GM23338 (cell line): ENCODE data around the gene SHB. TPM values are rescaled to one million over a fixed set of nuclear protein-coding genes. Genes with fewer than 3 reads are reported as not detected.
"Not testable (repeated sequence)": the region's sequence is repeated elsewhere in the genome, so short reads cannot be mapped to it uniquely, and the experiment has no call there.

ENCODE experiments used
- ATAC-seq: fragments of 200-7000 bp; cut with Tn5 transposase; 3 replicates; pipeline ENCODE4 v1.9.1; 2020
- DNase-seq: peaks from one replicate; pipeline ENCODE4 v3.0.0-alpha.2; 2015; ENCODE audit warnings: low spot score
- H2AFZ ChIP-seq: fragments of 200-600 bp; sonication (generic); 2 replicates; pipeline ENCODE4 v1.8.0; 2016; ENCODE audit warnings: antibody characterized with exemption, mild to moderate bottlenecking, moderate library complexity
- H3F3A ChIP-seq: fragments of 200-600 bp; sonication (generic); replicated peaks from 2 replicates; pipeline ENCODE4 v1.8.0; 2017; ENCODE audit warnings: antibody characterized with exemption, mixed run types, low read depth
- H3K27ac ChIP-seq: fragments of 200-600 bp; sonication (generic); 2 replicates; pipeline ENCODE4 v1.6.1; 2016; ENCODE audit warnings: low read depth
- H3K27me3 ChIP-seq: fragments of 200-600 bp; sonication (generic); 2 replicates; pipeline ENCODE4 v1.8.0; 2016; ENCODE audit warnings: mild to moderate bottlenecking, mixed run types, moderate library complexity; ENCODE audit not compliant: insufficient read depth
- H3K36me3 ChIP-seq: fragments of 200-600 bp; sonication (generic); 2 replicates; pipeline ENCODE4 v1.8.0; 2016; ENCODE audit warnings: mild to moderate bottlenecking; ENCODE audit not compliant: insufficient read depth
- H3K4me1 ChIP-seq: fragments of 200-600 bp; sonication (generic); 2 replicates; pipeline ENCODE4 v1.8.0; 2016; ENCODE audit warnings: mild to moderate bottlenecking, moderate library complexity; ENCODE audit not compliant: insufficient read depth
- H3K4me2 ChIP-seq: fragments of 200-600 bp; sonication (generic); 2 replicates; pipeline ENCODE4 v1.7.1; 2017; ENCODE audit warnings: mixed run types
- H3K4me3 ChIP-seq: fragments of 200-600 bp; sonication (generic); 2 replicates; pipeline ENCODE4 v1.6.1; 2016; ENCODE audit warnings: mixed run types
- H3K79me2 ChIP-seq: fragments of 200-600 bp; sonication (generic); replicated peaks from 2 replicates; pipeline ENCODE4 v1.8.0; 2017; ENCODE audit warnings: mild to moderate bottlenecking; ENCODE audit not compliant: insufficient read depth
- H3K9me2 ChIP-seq: fragments of 200-600 bp; sonication (generic); 2 replicates; pipeline ENCODE4 v1.8.0; 2017; ENCODE audit not compliant: insufficient read depth
- H4K20me1 ChIP-seq: fragments of 200-600 bp; sonication (generic); replicated peaks from 2 replicates; pipeline ENCODE4 v1.8.0; 2017; ENCODE audit warnings: mild to moderate bottlenecking; ENCODE audit not compliant: insufficient read depth
- H3K27ac Mint-ChIP-seq: 2 replicates; pipeline ENCODE4 v1.8.0; 2020; ENCODE audit warnings: inconsistent platforms, mild to moderate bottlenecking, moderate library complexity, mixed read lengths
- H3K27me3 Mint-ChIP-seq: 3 replicates; pipeline ENCODE4 v1.8.0; 2022; ENCODE audit warnings: low read depth, mild to moderate bottlenecking, moderate library complexity, mixed read lengths, inconsistent platforms; ENCODE audit not compliant: insufficient read depth, poor library complexity
- H3K36me3 Mint-ChIP-seq: 3 replicates; pipeline ENCODE4 v1.8.0; 2021; ENCODE audit warnings: low read depth, mild to moderate bottlenecking, inconsistent platforms, moderate library complexity, mixed read lengths
- H3K4me1 Mint-ChIP-seq: 3 replicates; pipeline ENCODE4 v1.8.0; 2020; ENCODE audit warnings: mild to moderate bottlenecking, inconsistent platforms, mixed read lengths
- H3K4me3 Mint-ChIP-seq: 3 replicates; pipeline ENCODE4 v1.8.0; 2021; ENCODE audit warnings: moderate library complexity, mild to moderate bottlenecking, inconsistent platforms, mixed read lengths
- H3K9me3 Mint-ChIP-seq: 3 replicates; pipeline ENCODE4 v1.8.0; 2020; ENCODE audit warnings: moderate library complexity, mild to moderate bottlenecking, inconsistent platforms, mixed read lengths
- CREB1 ChIP-seq: fragments of 250-450 bp; sonication (Bioruptor Pico); IDR thresholded peaks from 2 replicates; pipeline ENCODE4 v1.5.0; 2020; ENCODE audit warnings: low read depth, mild to moderate bottlenecking, moderate library complexity
- EZH2phosphoT487 ChIP-seq: fragments of 200-600 bp; sonication (generic); IDR thresholded peaks from one replicate; pipeline ENCODE4 v1.8.1; 2018; ENCODE audit warnings: antibody characterized with exemption; ENCODE audit not compliant: unreplicated experiment
- JUNB ChIP-seq: IDR thresholded peaks from one replicate; pipeline ENCODE4 v1.6.1; 2016; ENCODE audit warnings: antibody characterized with exemption; ENCODE audit not compliant: unreplicated experiment
- STAT1 ChIP-seq: IDR thresholded peaks from one replicate; pipeline ENCODE4 v1.6.1; 2016; ENCODE audit warnings: antibody characterized with exemption; ENCODE audit not compliant: unreplicated experiment
- ZNF331 ChIP-seq: fragments of 250-450 bp; sonication (Bioruptor Pico); IDR thresholded peaks from 2 replicates; pipeline ENCODE4 v1.5.0; 2020; ENCODE audit warnings: low read depth, mild to moderate bottlenecking, moderate library complexity
- polyA plus RNA-seq: library from polyadenylated mRNA; unstranded; fragments of >200 nt; fragmentation: Nextera tagmentation; extraction: Ambion mirVana; gene quantifications from 2 replicates; pipeline ENCODE4 v1.2.1, GENCODE V29; 2016
- total RNA-seq: library from RNA; depleted of rRNA; stranded (reverse); fragments of >200 nt; shearing (Covaris generic); gene quantifications from 2 replicates; pipeline ENCODE4 v1.2.3, GENCODE V29; 2014
- TF ChIP-seq, protein P1 (sequence below): fragments of 250-450 bp; sonication (Bioruptor Pico); IDR thresholded peaks from 2 replicates; pipeline ENCODE4 v1.5.0; 2020; ENCODE audit warnings: mild to moderate bottlenecking, moderate library complexity
- TF ChIP-seq, protein P2 (sequence below): IDR thresholded peaks from 2 replicates; pipeline ENCODE4 v1.6.1; 2016; ENCODE audit warnings: antibody characterized with exemption

Gene SHB
- total and polyA plus RNA-seq, 2 experiments from 2014 or later: 1.5 to 14.0 TPM

DNA sequence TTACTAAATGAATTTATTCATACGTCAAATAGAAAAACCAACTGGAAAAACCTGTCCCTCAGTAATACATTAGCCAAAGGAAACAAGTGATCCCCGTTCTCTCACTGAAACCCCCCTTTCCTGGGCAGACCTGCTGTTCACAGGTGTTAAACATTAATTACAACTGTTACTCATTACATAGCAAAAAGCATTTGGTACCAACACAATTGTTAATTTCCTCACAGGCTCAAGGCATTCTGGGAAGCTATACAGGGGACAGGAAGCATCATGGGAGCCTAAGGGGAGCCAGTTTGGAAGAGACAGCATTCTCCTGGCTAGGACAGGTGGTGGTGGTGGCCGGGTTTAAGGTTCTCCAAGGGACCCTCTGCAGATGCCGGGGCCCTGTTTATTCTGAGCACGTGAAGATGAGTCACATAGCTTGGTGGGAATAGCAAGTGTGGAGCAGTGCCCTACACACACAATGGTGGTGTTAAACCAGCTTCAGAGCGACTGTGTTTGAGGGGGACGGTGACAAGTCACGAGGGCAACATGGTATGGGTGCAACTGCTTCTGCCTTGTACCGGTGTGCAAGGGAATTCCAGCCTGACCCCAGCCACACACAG is 102.5 kb downstream of the SHB start (continued):
- TF ChIP-seq, protein P1, sequence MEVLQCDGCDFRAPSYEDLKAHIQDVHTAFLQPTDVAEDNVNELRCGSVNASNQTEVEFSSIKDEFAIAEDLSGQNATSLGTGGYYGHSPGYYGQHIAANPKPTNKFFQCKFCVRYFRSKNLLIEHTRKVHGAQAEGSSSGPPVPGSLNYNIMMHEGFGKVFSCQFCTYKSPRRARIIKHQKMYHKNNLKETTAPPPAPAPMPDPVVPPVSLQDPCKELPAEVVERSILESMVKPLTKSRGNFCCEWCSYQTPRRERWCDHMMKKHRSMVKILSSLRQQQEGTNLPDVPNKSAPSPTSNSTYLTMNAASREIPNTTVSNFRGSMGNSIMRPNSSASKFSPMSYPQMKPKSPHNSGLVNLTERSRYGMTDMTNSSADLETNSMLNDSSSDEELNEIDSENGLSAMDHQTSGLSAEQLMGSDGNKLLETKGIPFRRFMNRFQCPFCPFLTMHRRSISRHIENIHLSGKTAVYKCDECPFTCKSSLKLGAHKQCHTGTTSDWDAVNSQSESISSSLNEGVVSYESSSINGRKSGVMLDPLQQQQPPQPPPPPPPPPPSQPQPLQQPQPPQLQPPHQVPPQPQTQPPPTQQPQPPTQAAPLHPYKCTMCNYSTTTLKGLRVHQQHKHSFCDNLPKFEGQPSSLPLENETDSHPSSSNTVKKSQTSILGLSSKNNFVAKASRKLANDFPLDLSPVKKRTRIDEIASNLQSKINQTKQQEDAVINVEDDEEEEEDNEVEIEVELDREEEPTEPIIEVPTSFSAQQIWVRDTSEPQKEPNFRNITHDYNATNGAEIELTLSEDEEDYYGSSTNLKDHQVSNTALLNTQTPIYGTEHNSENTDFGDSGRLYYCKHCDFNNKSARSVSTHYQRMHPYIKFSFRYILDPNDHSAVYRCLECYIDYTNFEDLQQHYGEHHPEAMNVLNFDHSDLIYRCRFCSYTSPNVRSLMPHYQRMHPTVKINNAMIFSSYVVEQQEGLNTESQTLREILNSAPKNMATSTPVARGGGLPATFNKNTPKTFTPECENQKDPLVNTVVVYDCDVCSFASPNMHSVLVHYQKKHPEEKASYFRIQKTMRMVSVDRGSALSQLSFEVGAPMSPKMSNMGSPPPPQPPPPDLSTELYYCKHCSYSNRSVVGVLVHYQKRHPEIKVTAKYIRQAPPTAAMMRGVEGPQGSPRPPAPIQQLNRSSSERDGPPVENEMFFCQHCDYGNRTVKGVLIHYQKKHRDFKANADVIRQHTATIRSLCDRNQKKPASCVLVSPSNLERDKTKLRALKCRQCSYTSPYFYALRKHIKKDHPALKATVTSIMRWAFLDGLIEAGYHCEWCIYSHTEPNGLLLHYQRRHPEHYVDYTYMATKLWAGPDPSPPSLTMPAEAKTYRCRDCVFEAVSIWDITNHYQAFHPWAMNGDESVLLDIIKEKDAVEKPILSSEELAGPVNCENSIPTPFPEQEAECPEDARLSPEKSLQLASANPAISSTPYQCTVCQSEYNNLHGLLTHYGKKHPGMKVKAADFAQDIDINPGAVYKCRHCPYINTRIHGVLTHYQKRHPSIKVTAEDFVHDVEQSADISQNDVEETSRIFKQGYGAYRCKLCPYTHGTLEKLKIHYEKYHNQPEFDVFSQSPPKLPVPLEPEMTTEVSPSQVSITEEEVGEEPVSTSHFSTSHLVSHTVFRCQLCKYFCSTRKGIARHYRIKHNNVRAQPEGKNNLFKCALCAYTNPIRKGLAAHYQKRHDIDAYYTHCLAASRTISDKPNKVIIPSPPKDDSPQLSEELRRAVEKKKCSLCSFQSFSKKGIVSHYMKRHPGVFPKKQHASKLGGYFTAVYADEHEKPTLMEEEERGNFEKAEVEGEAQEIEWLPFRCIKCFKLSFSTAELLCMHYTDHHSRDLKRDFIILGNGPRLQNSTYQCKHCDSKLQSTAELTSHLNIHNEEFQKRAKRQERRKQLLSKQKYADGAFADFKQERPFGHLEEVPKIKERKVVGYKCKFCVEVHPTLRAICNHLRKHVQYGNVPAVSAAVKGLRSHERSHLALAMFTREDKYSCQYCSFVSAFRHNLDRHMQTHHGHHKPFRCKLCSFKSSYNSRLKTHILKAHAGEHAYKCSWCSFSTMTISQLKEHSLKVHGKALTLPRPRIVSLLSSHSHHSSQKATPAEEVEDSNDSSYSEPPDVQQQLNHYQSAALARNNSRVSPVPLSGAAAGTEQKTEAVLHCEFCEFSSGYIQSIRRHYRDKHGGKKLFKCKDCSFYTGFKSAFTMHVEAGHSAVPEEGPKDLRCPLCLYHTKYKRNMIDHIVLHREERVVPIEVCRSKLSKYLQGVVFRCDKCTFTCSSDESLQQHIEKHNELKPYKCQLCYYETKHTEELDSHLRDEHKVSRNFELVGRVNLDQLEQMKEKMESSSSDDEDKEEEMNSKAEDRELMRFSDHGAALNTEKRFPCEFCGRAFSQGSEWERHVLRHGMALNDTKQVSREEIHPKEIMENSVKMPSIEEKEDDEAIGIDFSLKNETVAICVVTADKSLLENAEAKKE: no peak
- TF ChIP-seq CREB1 (CRISPR knock-in tag) (no peak), JUNB (no peak), EZH2phosphoT487 (no peak), STAT1 (no peak), ZNF331 (CRISPR knock-in tag) (no peak)
- TF ChIP-seq, protein P2, sequence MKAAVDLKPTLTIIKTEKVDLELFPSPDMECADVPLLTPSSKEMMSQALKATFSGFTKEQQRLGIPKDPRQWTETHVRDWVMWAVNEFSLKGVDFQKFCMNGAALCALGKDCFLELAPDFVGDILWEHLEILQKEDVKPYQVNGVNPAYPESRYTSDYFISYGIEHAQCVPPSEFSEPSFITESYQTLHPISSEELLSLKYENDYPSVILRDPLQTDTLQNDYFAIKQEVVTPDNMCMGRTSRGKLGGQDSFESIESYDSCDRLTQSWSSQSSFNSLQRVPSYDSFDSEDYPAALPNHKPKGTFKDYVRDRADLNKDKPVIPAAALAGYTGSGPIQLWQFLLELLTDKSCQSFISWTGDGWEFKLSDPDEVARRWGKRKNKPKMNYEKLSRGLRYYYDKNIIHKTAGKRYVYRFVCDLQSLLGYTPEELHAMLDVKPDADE: no peak

DNA sequence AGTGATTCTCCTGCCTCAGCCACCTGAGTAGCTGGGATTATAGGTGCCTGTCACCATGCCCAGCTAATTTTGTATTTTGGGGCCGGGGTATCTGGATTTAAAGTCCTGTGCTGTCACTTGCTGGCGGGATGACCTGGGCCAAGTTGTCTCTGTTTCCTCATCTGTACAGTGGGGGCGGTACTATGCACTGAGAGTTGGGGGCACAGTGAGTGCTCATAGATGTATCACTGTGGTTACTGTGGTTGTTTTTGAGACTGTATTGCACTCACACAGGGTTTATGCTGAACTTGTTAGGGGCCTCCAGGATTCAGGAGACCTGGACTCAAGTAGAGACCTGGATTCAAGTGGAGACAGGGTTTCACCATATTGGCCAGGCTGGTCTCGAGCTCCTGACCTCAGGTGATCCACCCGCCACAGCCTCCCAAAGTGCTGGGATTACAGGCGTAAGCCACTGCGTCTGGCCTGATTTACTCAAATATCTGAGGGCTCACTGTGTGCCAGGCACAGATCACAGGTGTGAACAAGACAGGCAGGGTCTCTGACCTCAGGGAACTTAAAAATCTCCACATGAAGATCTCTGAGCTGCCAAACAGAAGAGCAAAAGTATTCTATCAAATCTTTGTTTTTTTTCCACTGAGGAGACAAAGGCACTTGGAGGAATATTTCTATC is 103.2 kb downstream of the SHB start:
- H3K36me3 Mint-ChIP-seq, H3K27me3 ChIP-seq, H3K9me2 ChIP-seq, H3K27ac ChIP-seq, H3K9me3 Mint-ChIP-seq, H3K27ac Mint-ChIP-seq, ATAC-seq, H3K79me2 ChIP-seq, H3F3A ChIP-seq, H3K4me2 ChIP-seq, H3K27me3 Mint-ChIP-seq, H2AFZ ChIP-seq, H3K4me3 ChIP-seq, H3K4me1 ChIP-seq, H3K4me3 Mint-ChIP-seq, DNase-seq, H4K20me1 ChIP-seq, H3K36me3 ChIP-seq: not testable (repeated sequence)
- peaks cover 24% of the 10 kb centered on the region for H3K4me1 Mint-ChIP-seq
